Psoas muscle (tissue), 8 donors: Measurements from ENCODE around the gene CCDC78. TPM values are rescaled to one million over a fixed set of nuclear protein-coding genes. Genes with fewer than 3 reads are reported as not detected.

Source experiments
- ATAC-seq, 4 donors: fragments of 200-7000 bp; cut with Tn5 transposase; one replicate each; pipeline ENCODE4 v1.9.1; 2020; ENCODE audit warnings: moderate library complexity in 3 of 4, mild to moderate bottlenecking in 2 of 4
- DNase-seq, 2 donors: peaks; one replicate each; pipeline ENCODE4 v3.0.0-alpha.2; 2020
- H3K27ac ChIP-seq: fragments of 200-600 bp; one replicate; pipeline ENCODE4 v1.8.0; 2022
- H3K27me3 ChIP-seq, 3 donors: fragments of 200-600 bp in 1 of 3; one replicate each; pipeline versions ENCODE4 v1.6.1 to v1.8.0; 2013 to 2022; ENCODE audit warnings: low read length in 2 of 3, mild to moderate bottlenecking in 2 of 3, moderate library complexity in 1 of 3; ENCODE audit not compliant: insufficient read depth in 3 of 3
- H3K36me3 ChIP-seq, 2 donors: fragments of 200-600 bp in 1 of 2; one replicate each; pipeline versions ENCODE4 v1.6.1 to v1.8.0; 2013 to 2022; ENCODE audit warnings: low read depth in 1 of 2, mild to moderate bottlenecking in 1 of 2, moderate library complexity in 1 of 2; ENCODE audit not compliant: insufficient read depth in 1 of 2
- H3K4me1 ChIP-seq: fragments of 200-600 bp; one replicate; pipeline ENCODE4 v1.8.0; 2022
- H3K4me3 ChIP-seq: fragments of 200-600 bp; one replicate; pipeline ENCODE4 v1.8.0; 2022; ENCODE audit warnings: mild to moderate bottlenecking
- H3K9me3 ChIP-seq: fragments of 200-600 bp; one replicate; pipeline ENCODE4 v1.8.0; 2022
- WGBS, 3 donors: extraction: QIAGEN DNeasy Blood & Tissue Kit; methylation state at CpG; one replicate each; pipeline versions ENCODE4 v1.1.6 to v1.1.7; 2013; 5-methylcytosine and 5-hydroxymethylcytosine counted together
- intact Hi-C, 2 donors: fragments of 100-400 bp; cut with DNase I; formaldehyde crosslinking; loops; one replicate each; pipeline versions ENCODE4 v1.11.0 to v1.14.2; 2022
- polyA plus RNA-seq, 3 donors: library from polyadenylated mRNA; stranded (reverse); fragments of 200-250 nt; gene quantifications; one replicate each; pipeline ENCODE4 v1.2.3, GENCODE V29; 2013
- total RNA-seq, 4 donors: library from RNA; stranded (reverse); fragmentation: NEBNext Ultra II Directional in 2 of 4; extraction: Animal tissue kit (Norgen Biotek cat#: 25700) in 2 of 4; gene quantifications; one replicate each; pipeline versions ENCODE4 v1.2.1 to v1.2.4, GENCODE V29; 2021 to 2023
- TF ChIP-seq, protein P1 (sequence below): fragments of 200-600 bp; IDR thresholded peaks from one replicate; pipeline ENCODE4 v1.8.0; 2022; ENCODE audit warnings: antibody characterized with exemption
- donor health status: healthy with polysubstance abuse.
- donor health status: DM: no; HTN: no; CAD: no; lungs with moderate emphysema.
- donor health status: Bipolar disorder and iron deficiency.
- donor health status: healthy.
- donor health status: DM: yes; HTN: yes; CAD: no.
- donor health status: DM: no; HTN: no; CAD: no.
- donor health status: DM: no; HTN: no; CAD: no.
- donor health status: DM: yes; HTN: yes; CAD: no.

CCDC78 gene
- total and polyA plus RNA-seq, 7 donors: 0.11 to 0.16 (median 0.12) TPM; not detected in 4

DNA sequence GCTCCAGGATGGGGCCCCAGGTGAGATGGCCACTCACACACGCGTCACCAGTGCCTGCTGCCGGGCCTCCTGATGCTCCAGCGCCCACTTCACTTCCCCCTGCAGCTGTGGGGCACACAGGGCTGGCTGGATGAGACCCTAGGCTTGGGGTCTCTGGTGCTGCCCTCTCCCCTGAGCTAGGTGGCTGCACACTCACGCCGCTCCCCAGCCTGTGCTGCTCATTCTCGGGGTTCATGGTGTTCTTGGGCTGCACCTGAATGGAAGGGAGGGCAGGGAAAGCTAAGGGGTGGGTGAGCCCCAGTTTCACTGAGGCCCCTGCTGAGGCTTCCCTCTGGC lies 1.2 kb downstream of the CCDC78 start:
- TF ChIP-seq, protein P1, sequence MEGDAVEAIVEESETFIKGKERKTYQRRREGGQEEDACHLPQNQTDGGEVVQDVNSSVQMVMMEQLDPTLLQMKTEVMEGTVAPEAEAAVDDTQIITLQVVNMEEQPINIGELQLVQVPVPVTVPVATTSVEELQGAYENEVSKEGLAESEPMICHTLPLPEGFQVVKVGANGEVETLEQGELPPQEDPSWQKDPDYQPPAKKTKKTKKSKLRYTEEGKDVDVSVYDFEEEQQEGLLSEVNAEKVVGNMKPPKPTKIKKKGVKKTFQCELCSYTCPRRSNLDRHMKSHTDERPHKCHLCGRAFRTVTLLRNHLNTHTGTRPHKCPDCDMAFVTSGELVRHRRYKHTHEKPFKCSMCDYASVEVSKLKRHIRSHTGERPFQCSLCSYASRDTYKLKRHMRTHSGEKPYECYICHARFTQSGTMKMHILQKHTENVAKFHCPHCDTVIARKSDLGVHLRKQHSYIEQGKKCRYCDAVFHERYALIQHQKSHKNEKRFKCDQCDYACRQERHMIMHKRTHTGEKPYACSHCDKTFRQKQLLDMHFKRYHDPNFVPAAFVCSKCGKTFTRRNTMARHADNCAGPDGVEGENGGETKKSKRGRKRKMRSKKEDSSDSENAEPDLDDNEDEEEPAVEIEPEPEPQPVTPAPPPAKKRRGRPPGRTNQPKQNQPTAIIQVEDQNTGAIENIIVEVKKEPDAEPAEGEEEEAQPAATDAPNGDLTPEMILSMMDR: no peak
- Histone ChIP-seq H3K4me1 (peaks cover 23% of the 10 kb centered on the region), H3K27me3 (peaks cover 0 to 40% (median 19%) of the 10 kb centered on the region in 3 donors), H3K27ac (no peak overlapping the region), H3K9me3 (no peaks in the 10 kb centered on the region), H3K4me3 (no peak overlapping the region), H3K36me3 (peaks cover 0 to 14% of the 10 kb centered on the region in 2 donors)
- ATAC-seq (no peak), DNase-seq (no peak)
- intact Hi-C loops: no loop called here
- WGBS, 3 donors: 70 to 77% (median 73%) methylated on average over 7 of the region's 7 CpGs

DNA sequence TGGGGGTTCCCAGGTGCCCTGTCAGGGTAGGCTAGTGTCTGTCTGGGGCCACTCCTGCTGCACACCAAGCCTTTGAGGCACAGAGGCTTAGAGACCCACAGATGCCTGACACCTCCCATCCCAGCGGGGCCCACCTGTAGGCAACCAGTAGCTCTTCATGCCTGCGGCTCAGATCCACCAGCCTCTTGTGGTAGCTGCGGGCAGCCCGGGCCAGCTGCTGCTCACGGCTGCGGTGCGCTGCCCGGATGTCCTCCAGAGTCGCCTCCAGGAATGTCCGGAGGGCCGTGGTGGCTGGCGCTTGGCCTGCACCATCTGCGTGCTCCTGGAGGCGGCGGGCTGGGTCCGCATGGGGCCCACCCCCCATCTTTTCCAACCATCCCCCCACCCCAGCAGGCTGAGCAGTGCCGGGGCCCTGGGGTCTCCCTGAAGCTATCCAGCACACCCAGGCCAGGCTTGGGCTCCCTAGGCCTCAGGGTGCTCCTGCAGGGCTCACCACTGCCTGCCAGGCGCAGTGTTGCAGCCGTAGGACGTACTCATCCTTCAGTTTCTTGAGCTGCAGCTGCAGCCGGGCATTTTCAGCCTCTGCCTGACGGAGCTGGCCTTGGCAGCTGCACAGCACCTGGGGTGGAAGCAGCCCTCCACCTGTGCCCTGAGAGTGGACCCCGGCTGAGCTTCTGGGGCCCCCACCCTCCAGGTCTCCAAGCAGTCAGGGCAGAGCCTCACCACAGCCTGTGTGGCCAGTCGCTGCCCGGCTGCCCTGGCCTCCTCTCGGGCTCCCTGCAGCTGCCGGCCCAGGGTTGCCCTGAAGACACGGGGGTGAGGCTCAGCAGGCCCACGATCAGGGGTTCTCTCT lies 1.8 kb downstream of the CCDC78 start:
- H3K27ac ChIP-seq: no peak overlapping the region
- peaks cover 0 to 9% of the 10 kb centered on the region in 2 donors for H3K36me3 ChIP-seq
- 23 to 38% (median 27%) methylated on average over 28 to 29 of the region's 29 CpGs for WGBS, 3 donors
- TF ChIP-seq, protein P1: no peak
- H3K4me3 ChIP-seq: no peak overlapping the region
- peaks cover 0 to 38% (median 19%) of the 10 kb centered on the region in 3 donors for H3K27me3 ChIP-seq
- ATAC-seq: no peak
- peaks cover 27% of the 10 kb centered on the region for H3K4me1 ChIP-seq
- no peak for DNase-seq
- H3K9me3 ChIP-seq: no peaks in the 10 kb centered on the region
- intact Hi-C loops: no loop called here

GRCh38 chr16:723695-724094 lies 2.5 kb downstream of the CCDC78 start:
- WGBS, 3 donors: 72 to 75% (median 73%) methylated on average over 9 of the region's 9 CpGs
- Histone ChIP-seq H3K27me3 (peaks cover 0 to 31% (median 19%) of the 10 kb centered on the region in 3 donors), H3K27ac (no peak overlapping the region), H3K9me3 (no peaks in the 10 kb centered on the region), H3K36me3 (peaks cover 0 to 9% of the 10 kb centered on the region in 2 donors), H3K4me1 (peaks cover 27% of the 10 kb centered on the region), H3K4me3 (no peak overlapping the region)
- ATAC-seq: no peak
- intact Hi-C loops: no loop called here
- no peak for DNase-seq
- TF ChIP-seq, protein P1: no peak

- 80 to 81% (median 80%) methylated on average over 23 to 24 of the region's 24 CpGs for WGBS, 3 donors
- Histone ChIP-seq H3K36me3 (peaks cover 0 to 9% of the 10 kb centered on the region in 2 donors), H3K9me3 (no peaks in the 10 kb centered on the region), H3K4me1 (peaks cover 27% of the 10 kb centered on the region), H3K4me3 (no peak overlapping the region), H3K27me3 (peaks cover 0 to 26% (median 16%) of the 10 kb centered on the region in 3 donors), H3K27ac (no peak overlapping the region)
- ATAC-seq (no peak), DNase-seq (no peak)
- TF ChIP-seq, protein P1: no peak
- intact Hi-C loops: no loop called here
These were observed 3.2 kb downstream of the CCDC78 start for GRCh38 chr16:722835-723633.
